ENCODE measurements around the gene RIPK1. TPM values are rescaled to one million over a fixed set of nuclear protein-coding genes. Genes with fewer than 3 reads are reported as not detected.

Gene RIPK1
- total RNA-seq, 3 donors from 2014 or later: 33.1 to 41.9 (median 35.8) TPM

GRCh38 chr6:3125815-3126214 is 57.5 kb downstream of the RIPK1 start:
- H3K4me1 ChIP-seq (ENCODE audit: low read depth): no peaks in the 10 kb centered on the region
- TF ChIP-seq, protein P1, sequence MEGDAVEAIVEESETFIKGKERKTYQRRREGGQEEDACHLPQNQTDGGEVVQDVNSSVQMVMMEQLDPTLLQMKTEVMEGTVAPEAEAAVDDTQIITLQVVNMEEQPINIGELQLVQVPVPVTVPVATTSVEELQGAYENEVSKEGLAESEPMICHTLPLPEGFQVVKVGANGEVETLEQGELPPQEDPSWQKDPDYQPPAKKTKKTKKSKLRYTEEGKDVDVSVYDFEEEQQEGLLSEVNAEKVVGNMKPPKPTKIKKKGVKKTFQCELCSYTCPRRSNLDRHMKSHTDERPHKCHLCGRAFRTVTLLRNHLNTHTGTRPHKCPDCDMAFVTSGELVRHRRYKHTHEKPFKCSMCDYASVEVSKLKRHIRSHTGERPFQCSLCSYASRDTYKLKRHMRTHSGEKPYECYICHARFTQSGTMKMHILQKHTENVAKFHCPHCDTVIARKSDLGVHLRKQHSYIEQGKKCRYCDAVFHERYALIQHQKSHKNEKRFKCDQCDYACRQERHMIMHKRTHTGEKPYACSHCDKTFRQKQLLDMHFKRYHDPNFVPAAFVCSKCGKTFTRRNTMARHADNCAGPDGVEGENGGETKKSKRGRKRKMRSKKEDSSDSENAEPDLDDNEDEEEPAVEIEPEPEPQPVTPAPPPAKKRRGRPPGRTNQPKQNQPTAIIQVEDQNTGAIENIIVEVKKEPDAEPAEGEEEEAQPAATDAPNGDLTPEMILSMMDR (IDR thresholded peaks at IDR 0.05): no peak
- ATAC-seq (no peak), DNase-seq (no peak)
- intact Hi-C loops (cut with DNase I, micrococcal nuclease): loop anchor here (5.0 to 10.0 kb wide), 2 partner anchors 126 to 129 kb away; partner anchors contain the start of gene PSMG4 (in 1 of the 2)
- no peaks in the 10 kb centered on the region for H3K36me3 ChIP-seq (ENCODE audit: low read depth)
- no peak overlapping the region for H3K4me3 ChIP-seq
- H3K9me3 ChIP-seq: no peaks in the 10 kb centered on the region

DNA sequence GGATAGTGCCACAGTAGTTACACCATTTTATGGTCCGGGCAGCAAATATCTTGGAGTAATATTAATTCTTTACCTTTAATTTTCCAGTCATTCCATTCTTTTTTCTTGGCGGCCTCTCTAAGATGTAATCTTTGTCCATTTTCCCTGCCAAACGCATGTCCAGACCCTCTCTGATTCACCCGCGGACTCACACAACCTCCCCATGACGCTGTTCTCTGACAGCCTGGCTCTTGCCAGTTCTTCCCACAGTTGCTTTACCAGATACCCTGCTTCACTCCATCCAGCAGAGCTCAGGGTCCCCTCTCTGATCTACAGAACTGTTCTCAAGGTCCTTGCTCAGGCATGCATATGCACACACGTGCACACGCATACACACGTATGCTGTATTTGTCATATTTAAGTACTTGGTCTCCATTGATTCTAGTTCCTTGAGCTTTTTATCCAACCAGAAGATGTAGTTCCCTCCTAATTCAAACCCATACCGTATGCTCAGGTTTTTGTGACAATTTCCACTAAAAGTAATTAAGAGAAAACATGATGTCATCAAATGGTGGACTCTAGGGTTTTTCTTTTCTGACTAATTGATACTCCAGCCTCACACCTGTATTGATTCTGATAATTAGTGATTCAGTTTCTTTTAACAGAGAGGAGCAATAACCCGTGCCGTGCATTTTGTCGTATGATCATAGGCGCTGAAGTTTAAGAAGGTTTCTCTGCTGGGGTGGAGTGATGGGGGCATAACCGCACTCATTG is 60.2 kb downstream of the RIPK1 start:
- Histone ChIP-seq H3K4me1 (ENCODE audit: low read depth) (no peaks in the 10 kb centered on the region), H3K36me3 (ENCODE audit: low read depth) (no peaks in the 10 kb centered on the region), H3K9me3 (no peaks in the 10 kb centered on the region), H3K4me3 (no peak overlapping the region)
- TF ChIP-seq, protein P1 (IDR thresholded peaks at IDR 0.05): no peak
- DNase-seq: no peak
- intact Hi-C loops (cut with DNase I, micrococcal nuclease): loop anchor here (5.0 to 10.0 kb wide), 2 partner anchors 124 to 126 kb away; partner anchors contain the start of gene PSMG4 (in 1 of the 2)
- ATAC-seq: no peak

GRCh38 chr6:3131695-3132094 is 63.4 kb downstream of the RIPK1 start:
- no peaks in the 10 kb centered on the region for H3K36me3 ChIP-seq (ENCODE audit: low read depth)
- DNase-seq (no peak), ATAC-seq (no peak)
- TF ChIP-seq, protein P1 (IDR thresholded peaks at IDR 0.05): no peak
- intact Hi-C loops (cut with DNase I, micrococcal nuclease): no loop called here
- no peak overlapping the region for H3K4me3 ChIP-seq
- peaks cover 8% of the 10 kb centered on the region for H3K4me1 ChIP-seq (ENCODE audit: low read depth)
- no peaks in the 10 kb centered on the region for H3K9me3 ChIP-seq

GRCh38 chr6:3133515-3133914 is 65.2 kb downstream of the RIPK1 start:
- H3K36me3 ChIP-seq (ENCODE audit: low read depth): no peaks in the 10 kb centered on the region

DNA sequence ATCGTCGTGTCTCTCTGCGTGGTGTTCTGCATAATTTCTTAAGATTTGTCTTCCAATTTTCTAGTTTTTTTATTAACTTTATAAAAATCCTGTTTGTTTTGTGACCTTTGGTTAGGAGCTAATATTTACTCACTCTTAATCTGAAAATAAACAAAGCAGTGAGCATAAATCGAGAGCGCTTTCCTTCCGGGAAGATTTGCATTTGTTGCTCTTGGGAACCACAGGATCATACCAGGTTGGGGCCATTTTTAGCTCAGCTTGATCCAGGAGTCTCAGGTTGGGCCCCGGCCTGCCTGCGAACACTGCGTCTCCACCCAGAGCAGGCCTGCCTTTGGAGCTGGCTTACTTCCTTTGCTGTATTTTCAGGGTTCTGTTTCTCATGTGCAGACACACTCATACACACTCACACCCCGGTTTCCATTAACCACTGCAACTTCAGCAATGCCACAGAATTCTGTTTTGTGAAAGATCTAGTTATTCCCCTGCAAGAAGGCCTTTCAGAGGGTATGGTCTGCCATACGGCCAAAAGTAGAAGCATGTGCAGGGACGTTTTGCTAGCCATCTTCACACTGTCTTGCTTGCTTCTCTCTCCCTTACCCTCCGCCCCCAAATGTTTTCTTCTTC is 67.5 kb downstream of the RIPK1 start:
- Histone ChIP-seq H3K36me3 (ENCODE audit: low read depth) (no peaks in the 10 kb centered on the region), H3K9me3 (no peaks in the 10 kb centered on the region), H3K4me1 (ENCODE audit: low read depth) (peaks cover 19% of the 10 kb centered on the region), H3K4me3 (no peak overlapping the region)
- TF ChIP-seq, protein P1 (IDR thresholded peaks at IDR 0.05): no peak
- DNase-seq (peak in 1 of 3 donors; percentile 28), ATAC-seq (peak; percentile 60)
- intact Hi-C loops (cut with DNase I, micrococcal nuclease): no loop called here

More at GRCh38 chr6:3133515-3133914, 65.2 kb downstream of the RIPK1 start:
- DNase-seq: no peak
- Histone ChIP-seq H3K4me3 (no peak overlapping the region), H3K9me3 (no peaks in the 10 kb centered on the region), H3K4me1 (ENCODE audit: low read depth) (peaks cover 10% of the 10 kb centered on the region)
- intact Hi-C loops (cut with DNase I, micrococcal nuclease): no loop called here
- no peak for ATAC-seq
- TF ChIP-seq, protein P1 (IDR thresholded peaks at IDR 0.05): no peak
